ENCODE measurements around the gene CYP46A1.

The CYP46A1 gene

GRCh38 chr14:99678198-99678597 is 5.9 kb upstream of the CYP46A1 start:
- FAIRE-seq, result no peak
- TF ChIP-seq, protein P1, sequence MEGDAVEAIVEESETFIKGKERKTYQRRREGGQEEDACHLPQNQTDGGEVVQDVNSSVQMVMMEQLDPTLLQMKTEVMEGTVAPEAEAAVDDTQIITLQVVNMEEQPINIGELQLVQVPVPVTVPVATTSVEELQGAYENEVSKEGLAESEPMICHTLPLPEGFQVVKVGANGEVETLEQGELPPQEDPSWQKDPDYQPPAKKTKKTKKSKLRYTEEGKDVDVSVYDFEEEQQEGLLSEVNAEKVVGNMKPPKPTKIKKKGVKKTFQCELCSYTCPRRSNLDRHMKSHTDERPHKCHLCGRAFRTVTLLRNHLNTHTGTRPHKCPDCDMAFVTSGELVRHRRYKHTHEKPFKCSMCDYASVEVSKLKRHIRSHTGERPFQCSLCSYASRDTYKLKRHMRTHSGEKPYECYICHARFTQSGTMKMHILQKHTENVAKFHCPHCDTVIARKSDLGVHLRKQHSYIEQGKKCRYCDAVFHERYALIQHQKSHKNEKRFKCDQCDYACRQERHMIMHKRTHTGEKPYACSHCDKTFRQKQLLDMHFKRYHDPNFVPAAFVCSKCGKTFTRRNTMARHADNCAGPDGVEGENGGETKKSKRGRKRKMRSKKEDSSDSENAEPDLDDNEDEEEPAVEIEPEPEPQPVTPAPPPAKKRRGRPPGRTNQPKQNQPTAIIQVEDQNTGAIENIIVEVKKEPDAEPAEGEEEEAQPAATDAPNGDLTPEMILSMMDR (IDR thresholded peaks at IDR 0.05; ENCODE audit: insufficient read depth, missing control alignments), result no peak
- DNase-seq (ENCODE audit: insufficient read length, low spot score), result no peak

DNA sequence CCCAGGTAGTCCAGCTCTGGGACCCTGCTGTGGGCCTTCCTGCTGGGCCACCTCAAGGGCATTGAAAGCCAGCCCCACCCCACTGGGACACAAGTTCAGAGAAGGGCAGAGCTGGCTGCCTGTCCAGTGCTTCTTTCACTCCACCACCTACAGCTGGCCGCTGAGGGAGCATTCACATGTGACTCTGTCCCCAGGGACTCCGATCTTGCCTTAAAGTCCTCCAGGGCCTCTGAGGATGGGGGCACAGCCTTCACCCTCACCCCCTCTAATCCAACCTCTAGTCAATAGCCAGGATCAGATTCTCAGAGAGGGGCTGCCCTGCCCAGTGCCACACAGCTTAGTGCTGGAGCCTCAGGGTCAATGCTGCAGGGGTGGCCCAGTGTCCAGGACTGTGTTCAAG is 5.0 kb upstream of the CYP46A1 start:
- no peak for DNase-seq (ENCODE audit: insufficient read length, low spot score)
- TF ChIP-seq, protein P1 (IDR thresholded peaks at IDR 0.05; ENCODE audit: insufficient read depth, missing control alignments), result no peak
- no peak for FAIRE-seq

DNA sequence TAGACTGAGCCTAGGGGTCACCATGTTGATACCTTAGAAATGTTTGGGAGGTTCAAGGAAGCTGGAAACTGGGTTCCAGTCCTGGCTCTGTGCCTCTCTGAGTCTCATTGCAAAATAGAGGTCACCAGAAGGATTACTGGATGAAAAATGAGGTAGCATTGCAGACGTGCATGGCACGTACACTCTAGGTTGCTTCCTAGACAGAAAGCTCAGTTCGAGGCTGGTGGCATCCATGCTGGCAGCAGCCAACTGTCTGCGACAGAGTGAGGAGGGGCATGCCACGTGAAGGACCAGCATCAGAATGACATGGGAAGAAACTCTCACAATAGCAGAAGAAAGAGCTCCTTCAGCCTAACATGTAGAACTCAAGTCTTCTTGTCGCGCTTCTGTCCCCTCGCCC is 4.6 kb upstream of the CYP46A1 start:
- TF ChIP-seq, protein P1 (IDR thresholded peaks at IDR 0.05; ENCODE audit: insufficient read depth, missing control alignments), result no peak
- FAIRE-seq (no peak), DNase-seq (ENCODE audit: insufficient read length, low spot score) (no peak)

- DNase-seq (ENCODE audit: insufficient read length, low spot score), result no peak
- TF ChIP-seq, protein P1 (IDR thresholded peaks at IDR 0.05; ENCODE audit: insufficient read depth, missing control alignments), result no peak
- FAIRE-seq, result no peak
These were observed 4.1 kb upstream of the CYP46A1 start for GRCh38 chr14:99679996-99680395.

DNA sequence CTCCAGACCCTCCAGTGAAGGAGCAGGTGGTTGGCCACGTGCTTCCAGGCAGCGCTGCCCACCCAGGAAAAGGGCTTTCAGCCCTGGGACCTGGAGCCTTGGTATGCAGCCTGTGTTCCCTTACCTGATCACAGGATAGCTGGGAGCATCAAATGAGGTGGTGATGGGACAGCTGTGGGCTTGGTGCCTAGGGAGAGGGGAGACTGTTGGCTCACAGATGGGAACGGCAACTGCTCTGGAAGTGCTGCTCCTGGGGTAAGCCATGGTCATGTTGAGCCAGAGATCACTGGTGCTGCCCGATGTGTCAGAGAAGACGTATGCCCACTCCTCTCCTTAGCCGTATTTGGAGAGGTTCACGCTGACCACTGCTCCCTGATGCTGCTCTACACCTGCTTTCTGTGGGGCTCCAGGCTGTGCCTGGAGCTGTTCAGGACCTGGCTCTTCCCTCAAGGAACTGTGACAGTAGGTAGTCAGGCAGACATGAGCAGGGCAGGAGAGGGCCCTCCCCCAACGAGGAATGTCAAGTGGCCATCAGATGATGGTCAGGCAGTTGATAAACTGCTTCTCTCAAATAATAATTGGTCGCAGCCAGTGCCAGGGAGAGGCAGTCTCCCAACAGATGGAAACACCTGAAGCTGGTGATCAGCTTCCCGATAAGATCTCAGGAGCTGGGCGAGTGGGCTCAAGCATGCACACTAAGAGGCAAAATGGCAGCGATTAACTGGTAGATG is 2.8 kb upstream of the CYP46A1 start:
- DNase-seq (ENCODE audit: insufficient read length, low spot score) (no peak), FAIRE-seq (no peak)

DNA sequence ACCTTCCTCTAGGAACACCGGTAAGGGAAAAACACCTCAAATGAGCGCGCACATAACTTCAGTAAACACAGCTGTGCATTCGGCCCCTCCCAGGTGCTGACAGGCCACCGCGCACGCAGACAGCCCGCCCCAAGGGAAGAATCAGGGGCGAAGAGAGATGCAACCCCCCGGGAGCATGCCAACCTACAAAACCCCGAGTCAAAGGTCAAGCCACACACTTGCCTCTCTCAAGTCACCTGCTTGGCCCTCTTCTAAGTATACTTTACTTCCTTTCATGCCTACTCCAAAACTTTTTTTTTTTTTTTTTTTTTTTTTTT is 2.3 kb upstream of the CYP46A1 start:
- DNase-seq (ENCODE audit: insufficient read length, low spot score) (no peak), FAIRE-seq (no peak)
- TF ChIP-seq, protein P1 (IDR thresholded peaks at IDR 0.05; ENCODE audit: insufficient read depth, missing control alignments), result no peak

More for the DNA sequence above, 2.8 kb upstream of the CYP46A1 start:
- TF ChIP-seq, protein P1 (IDR thresholded peaks at IDR 0.05; ENCODE audit: insufficient read depth, missing control alignments), result no peak

GRCh38 chr14:99682809-99683618 is 1.1 kb upstream of the CYP46A1 start:
- DNase-seq (ENCODE audit: insufficient read length, low spot score), result peak; percentile 67
- no peak for FAIRE-seq
- TF ChIP-seq, protein P1 (IDR thresholded peaks at IDR 0.05; ENCODE audit: insufficient read depth, missing control alignments), result peak; percentile 70

All from D721Med (cell line).